ENCODE measurements around the gene SALL1.

The SALL1 gene

DNA sequence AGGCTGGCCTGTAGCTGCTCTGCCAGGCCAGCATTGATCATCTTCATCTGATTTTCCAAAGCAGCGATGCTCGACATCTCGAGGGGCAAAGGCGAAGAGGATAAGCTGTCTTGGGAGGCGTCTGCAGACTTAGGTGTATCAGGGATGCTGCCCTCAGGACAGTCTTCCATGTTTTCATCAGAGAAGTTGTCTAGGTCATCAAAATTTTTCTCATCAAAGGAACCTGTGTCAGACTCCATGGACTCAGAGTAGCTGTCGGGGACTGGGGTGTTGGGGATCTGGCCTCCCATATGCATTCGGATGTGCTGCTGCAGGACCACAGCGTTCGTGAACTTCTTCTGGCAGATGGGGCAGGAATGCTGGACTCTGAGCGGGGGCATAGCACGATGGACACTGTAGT, 11.5 kb downstream of the SALL1 start:
- TF ChIP-seq, protein P1, sequence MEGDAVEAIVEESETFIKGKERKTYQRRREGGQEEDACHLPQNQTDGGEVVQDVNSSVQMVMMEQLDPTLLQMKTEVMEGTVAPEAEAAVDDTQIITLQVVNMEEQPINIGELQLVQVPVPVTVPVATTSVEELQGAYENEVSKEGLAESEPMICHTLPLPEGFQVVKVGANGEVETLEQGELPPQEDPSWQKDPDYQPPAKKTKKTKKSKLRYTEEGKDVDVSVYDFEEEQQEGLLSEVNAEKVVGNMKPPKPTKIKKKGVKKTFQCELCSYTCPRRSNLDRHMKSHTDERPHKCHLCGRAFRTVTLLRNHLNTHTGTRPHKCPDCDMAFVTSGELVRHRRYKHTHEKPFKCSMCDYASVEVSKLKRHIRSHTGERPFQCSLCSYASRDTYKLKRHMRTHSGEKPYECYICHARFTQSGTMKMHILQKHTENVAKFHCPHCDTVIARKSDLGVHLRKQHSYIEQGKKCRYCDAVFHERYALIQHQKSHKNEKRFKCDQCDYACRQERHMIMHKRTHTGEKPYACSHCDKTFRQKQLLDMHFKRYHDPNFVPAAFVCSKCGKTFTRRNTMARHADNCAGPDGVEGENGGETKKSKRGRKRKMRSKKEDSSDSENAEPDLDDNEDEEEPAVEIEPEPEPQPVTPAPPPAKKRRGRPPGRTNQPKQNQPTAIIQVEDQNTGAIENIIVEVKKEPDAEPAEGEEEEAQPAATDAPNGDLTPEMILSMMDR (IDR thresholded peaks at IDR 0.05; ENCODE audit: low read depth, low read length) = no peak
- Histone ChIP-seq H3K4me3 (ENCODE audit: low read depth, low read length) (peak overlapping the region; percentile 0; the same call in 1 of the 2 replicates), H3K27ac (peak overlapping the region; percentile 63), H3K9me3 (ENCODE audit: severe bottlenecking) (no peaks in the 10 kb centered on the region), H3K36me3 (peaks cover 88% of the 10 kb centered on the region), H3K27me3 (ENCODE audit: insufficient read depth, low read depth, severe bottlenecking) (no peaks in the 10 kb centered on the region)
- DNase-seq = no peak

DNA sequence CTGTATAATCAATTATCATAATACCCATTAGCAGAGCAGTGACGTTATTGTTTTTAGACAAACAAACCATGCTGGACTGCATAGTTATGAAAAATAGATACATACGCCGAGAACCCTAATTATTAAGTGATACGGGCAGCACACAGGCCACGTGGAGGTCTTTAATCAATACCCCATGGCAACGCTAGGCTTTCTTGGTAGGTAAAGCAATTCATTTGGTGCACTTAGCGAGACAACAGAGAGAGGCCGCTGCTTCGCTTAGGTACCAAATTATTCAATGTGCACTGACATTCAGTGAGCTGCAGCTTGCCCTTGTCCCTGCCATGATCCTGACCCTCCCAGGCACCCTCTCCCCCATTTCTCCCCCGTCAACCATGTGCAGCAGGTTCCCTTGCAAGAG, 12.9 kb downstream of the SALL1 start:
- peak overlapping the region; percentile 28; the same call in 1 of the 2 replicates for H3K4me3 ChIP-seq (ENCODE audit: low read depth, low read length)
- H3K9me3 ChIP-seq (ENCODE audit: severe bottlenecking) = no peaks in the 10 kb centered on the region
- peaks cover 90% of the 10 kb centered on the region for H3K36me3 ChIP-seq
- DNase-seq = no peak
- H3K27ac ChIP-seq = peak overlapping the region; percentile 13
- TF ChIP-seq, protein P1 (IDR thresholded peaks at IDR 0.05; ENCODE audit: low read depth, low read length) = no peak
- H3K27me3 ChIP-seq (ENCODE audit: insufficient read depth, low read depth, severe bottlenecking) = no peaks in the 10 kb centered on the region

DNA sequence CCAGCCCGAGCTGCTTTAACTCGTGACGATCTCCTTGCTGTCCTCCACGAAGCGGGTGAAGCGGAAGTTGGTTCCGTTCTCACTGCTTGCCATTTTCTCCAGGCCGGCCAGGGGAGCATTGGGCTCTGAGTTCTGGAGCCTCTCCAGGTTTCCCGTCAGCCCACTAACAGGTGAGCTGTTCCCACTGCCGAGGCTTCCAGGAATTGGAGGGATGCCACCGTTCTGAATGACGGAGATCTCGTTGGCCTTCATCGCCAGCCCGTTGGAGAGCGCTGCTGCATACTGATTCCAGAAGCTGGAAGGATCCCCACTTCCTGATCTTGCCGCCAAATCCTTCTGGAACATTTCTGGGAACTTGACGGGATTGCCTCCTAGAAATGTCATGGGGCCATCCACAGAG, 14.0 kb downstream of the SALL1 start:
- TF ChIP-seq, protein P1 (IDR thresholded peaks at IDR 0.05; ENCODE audit: low read depth, low read length) = no peak
- Histone ChIP-seq H3K4me3 (ENCODE audit: low read depth, low read length) (peak overlapping the region; percentile 9; the same call in 1 of the 2 replicates), H3K27ac (peak overlapping the region; percentile 13), H3K36me3 (peaks cover 79% of the 10 kb centered on the region), H3K9me3 (ENCODE audit: severe bottlenecking) (no peaks in the 10 kb centered on the region), H3K27me3 (ENCODE audit: insufficient read depth, low read depth, severe bottlenecking) (no peaks in the 10 kb centered on the region)
- DNase-seq = no peak

DNA sequence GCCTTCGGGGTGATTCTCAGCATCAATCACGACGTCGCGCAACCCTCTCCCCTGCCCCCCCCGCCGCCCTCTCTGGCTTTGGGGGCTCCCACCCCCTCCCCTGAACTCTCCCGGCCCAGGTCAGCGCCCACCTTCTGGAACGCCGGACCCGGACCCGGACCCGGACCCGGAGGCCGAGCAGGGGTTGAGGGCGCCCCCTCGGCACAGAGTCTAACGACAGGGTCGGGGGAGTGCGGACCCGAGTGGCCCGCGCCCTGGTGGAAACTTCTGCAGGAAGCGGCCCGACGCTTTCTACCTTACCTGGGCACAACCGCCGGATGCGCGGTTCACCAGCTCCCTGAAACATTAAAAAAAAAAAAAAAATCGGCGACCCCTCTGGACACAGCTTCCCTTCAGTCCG, 16.2 kb downstream of the SALL1 start:
- Histone ChIP-seq H3K9me3 (ENCODE audit: severe bottlenecking) (no peaks in the 10 kb centered on the region), H3K27ac (peak overlapping the region; percentile 78), H3K36me3 (peaks cover 57% of the 10 kb centered on the region), H3K27me3 (ENCODE audit: insufficient read depth, low read depth, severe bottlenecking) (no peaks in the 10 kb centered on the region), H3K4me3 (ENCODE audit: low read depth, low read length) (peak overlapping the region; percentile 37)
- peak; percentile 22 for DNase-seq
- TF ChIP-seq, protein P1 (IDR thresholded peaks at IDR 0.05; ENCODE audit: low read depth, low read length) = no peak

DNA sequence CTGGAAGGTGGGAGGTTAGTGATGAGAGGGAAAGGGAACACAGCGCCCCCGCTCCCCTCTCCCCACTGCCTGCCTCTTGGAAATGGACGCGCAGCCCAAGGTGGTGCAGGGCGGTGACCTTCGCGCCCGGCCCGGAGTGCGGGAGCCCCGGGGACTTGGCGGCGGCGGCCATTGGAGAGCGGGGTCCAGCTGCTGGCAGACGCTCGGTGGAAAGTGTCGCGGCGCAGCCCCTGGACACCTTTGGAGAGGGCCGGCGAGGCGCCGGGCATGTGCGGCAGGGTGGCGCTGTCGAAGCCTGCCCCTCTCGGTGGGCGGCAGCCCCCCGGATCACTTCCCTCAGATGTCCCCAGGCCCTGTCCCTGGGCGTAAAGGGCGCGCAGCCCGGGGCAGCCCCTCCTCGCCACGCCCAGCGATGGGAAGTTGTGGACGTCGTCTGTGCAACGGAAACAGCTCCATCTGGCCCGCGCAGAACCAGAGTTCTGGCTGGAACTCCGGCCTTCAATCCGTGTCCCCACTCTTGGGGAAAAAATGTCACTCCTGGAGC, 16.7 kb downstream of the SALL1 start:
- H3K27ac ChIP-seq = peak overlapping the region; percentile 78
- H3K9me3 ChIP-seq (ENCODE audit: severe bottlenecking) = no peaks in the 10 kb centered on the region
- H3K4me3 ChIP-seq (ENCODE audit: low read depth, low read length) = peak overlapping the region; percentile 37
- peak; percentile 59 for DNase-seq
- TF ChIP-seq, protein P1 (IDR thresholded peaks at IDR 0.05; ENCODE audit: low read depth, low read length) = no peak
- peaks cover 52% of the 10 kb centered on the region for H3K36me3 ChIP-seq
- no peaks in the 10 kb centered on the region for H3K27me3 ChIP-seq (ENCODE audit: insufficient read depth, low read depth, severe bottlenecking)

DNA sequence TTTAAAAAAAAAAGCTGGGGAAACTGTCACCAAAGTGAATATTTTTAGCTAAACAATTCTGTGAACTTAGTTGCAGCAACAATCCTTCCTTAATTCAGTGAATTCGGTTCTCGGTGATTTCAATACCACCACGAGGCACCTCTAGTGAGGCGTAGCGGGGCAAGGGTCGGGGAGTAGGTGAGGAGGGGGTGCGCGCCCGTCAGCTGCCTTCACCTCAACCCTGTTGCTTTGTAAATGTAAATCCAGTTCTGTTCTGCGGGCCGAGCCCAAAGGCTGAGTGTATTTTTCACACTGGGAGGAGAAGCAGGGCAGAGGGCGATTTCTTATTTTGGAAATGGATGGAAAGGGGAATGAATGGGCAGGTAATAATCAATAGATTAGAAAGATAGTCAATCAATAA, 17.4 kb downstream of the SALL1 start:
- H3K36me3 ChIP-seq = peaks cover 45% of the 10 kb centered on the region
- TF ChIP-seq, protein P1 (IDR thresholded peaks at IDR 0.05; ENCODE audit: low read depth, low read length) = no peak
- H3K27me3 ChIP-seq (ENCODE audit: insufficient read depth, low read depth, severe bottlenecking) = no peaks in the 10 kb centered on the region
- no peaks in the 10 kb centered on the region for H3K9me3 ChIP-seq (ENCODE audit: severe bottlenecking)
- no peak for DNase-seq
- H3K27ac ChIP-seq = peak overlapping the region; percentile 78
- H3K4me3 ChIP-seq (ENCODE audit: low read depth, low read length) = peak overlapping the region; percentile 37
